T47D (cell line): ENCODE measurements around the gene CCDC30.

ENCODE experiments used
- DNase-seq, 2 experiments: peaks; one replicate each; pipeline versions ENCODE4 v3.0.0 to v3.0.0-alpha.2; 2011 to 2012; ENCODE audit warnings: low read depth in 1 of 2, low spot score in 1 of 2
- JUND ChIP-seq: IDR thresholded peaks from 2 replicates; pipeline ENCODE4 v1.6.1; 2012; ENCODE audit warnings: low read depth
- in situ Hi-C: cut with HindIII; loops from 2 replicates; pipeline ENCODE4 v1.10.0; 2016; ENCODE audit warnings: low sequenced_read_pairs, low pct_unique_long_range_greater_than_20kb

Gene CCDC30

DNA sequence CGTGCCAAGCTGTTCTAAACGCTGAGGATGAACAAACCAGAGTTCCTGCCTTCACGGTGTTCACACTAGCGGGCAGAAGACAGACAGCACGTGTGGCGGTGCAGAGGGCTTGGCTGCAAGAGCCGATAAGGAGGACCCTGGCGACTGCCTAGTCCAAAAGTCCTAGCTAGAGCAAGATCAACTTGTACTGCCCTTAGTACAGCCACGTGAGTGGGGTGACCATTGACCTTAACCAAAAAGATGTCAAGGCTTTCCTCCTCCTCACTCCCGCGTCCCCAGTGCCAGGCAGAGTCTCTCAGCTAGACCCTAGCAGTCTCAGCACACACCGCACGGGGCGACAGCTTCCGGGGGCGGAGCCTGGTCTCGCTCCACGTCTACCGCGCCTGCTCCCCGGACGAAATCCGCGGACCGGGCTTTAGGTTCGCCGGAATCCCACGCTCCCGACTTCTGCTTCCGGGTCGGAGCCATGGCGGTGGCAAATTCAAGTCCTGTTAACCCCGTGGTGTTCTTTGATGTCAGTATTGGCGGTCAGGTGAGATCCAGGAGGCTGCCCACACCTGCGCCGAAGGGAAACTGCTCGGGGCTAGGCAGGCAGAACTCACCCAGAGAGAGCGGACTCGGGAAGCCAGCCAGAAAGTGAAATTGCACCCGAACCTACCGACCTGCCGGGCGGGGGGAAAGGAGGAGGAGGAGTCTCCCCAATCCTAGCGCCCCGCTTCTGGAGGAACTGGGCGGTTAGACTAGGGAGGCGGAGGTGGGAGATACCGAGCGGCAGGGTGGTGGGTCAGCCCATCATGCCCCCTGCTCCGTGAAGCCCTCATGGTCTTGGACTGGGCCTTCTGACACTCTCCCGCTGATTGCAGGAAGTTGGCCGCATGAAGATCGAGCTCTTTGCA is 195.1 kb downstream of the CCDC30 start, which contains the start of gene PPIH:
Gene PPIH (plus strand): TSS at position 443 of the 896 bp plus-strand sequence. CDS start 24 bp downstream, at position 467.
- no peak for TF ChIP-seq JUND
- peak; percentile 52 to 92 for DNase-seq
- in situ Hi-C loops, result no loop called here

DNA sequence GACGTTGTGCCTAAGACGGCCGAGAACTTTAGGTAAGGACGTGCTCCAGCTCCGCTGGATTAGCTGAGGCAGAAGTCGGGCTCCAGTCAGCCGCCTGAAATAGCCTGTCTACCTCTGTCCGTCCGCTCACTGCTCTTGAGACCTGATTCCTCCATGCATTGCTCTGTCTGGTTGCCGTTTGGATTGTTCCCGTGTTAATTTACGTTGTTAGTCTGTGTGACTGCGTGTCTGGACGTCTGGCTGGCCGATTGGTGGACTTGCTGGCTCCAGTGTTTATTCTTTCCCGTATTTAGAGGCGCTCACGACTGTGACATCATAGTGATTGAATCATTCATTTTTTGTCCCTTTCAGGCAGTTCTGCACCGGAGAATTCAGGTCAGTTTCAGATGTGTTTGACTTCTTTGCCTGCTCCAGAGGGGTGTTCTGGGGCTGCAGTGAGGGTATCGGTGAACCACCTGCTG is 195.8 kb downstream of the CCDC30 start:
- no peak for DNase-seq
- in situ Hi-C loops, result no loop called here
- TF ChIP-seq JUND, result no peak

DNA sequence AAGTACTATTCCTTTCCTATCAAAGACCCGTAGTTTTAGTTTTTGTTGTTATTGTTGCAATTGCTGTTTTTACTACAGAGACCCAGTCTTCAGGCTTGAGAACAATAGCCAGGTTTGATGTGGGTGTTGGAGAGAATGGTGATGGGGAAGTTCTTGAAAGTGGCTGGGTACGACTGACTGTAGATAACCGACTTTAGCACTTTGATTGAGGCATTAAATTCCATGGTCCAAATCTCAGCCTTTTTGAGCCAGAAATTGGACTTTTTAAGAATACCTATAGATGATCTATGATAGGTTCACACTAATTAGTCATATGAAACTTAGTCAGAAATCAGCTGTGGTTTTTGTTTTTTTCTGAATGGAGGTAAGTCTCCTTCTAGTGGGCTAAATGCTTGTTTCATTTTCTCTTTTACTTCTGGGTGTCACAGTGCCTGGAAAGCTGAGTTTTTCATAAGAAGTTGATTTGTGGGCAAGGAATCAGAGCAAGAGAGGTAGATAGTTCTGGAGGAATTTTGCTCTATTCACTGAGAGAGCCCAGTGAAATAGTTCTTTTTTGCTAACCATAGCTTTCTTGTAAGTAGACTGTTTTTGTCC is 197.9 kb downstream of the CCDC30 start:
- DNase-seq, result no peak
- TF ChIP-seq JUND, result no peak
- in situ Hi-C loops, result no loop called here

DNA sequence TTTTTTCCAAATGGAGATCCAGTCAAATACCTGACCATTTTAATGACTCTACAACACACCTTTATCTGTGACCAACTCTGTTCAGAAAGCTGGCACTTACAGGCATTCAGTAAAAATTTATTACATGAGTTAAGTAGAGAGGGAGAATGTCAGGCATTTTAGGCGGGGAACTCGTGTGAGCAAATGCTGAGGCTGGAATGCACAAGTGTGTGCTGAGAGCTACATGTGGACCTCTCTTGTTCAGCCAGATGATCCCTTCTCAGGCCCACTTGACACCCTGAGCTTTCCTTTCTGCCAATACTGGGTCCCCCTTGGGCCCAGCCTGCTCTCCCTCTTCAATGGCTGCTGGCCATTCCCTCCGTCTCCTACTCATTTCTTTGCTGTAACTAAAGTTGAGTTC is 206.8 kb downstream of the CCDC30 start:
- in situ Hi-C loops, result no loop called here
- no peak for DNase-seq
- no peak for TF ChIP-seq JUND

DNA sequence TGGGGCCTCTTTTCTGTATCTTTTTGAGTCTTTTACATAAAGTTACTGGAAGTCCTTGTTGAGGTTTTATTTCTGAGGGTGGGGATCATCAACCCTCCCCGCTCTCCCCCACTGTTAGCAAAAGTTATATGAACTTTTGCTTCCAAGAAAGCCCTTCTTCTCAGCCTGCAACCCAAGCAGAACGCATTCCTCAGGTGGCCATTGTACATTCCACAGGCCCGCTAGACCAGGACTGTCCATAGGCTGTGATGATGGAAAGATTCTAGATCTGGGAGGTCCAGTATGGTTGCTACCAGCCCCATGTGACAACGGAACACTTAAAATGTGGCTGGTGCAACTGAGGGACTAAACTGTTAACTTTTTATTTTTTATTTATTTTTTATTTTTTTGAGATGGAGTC is 207.3 kb downstream of the CCDC30 start:
- in situ Hi-C loops, result no loop called here
- no peak for DNase-seq
- no peak for TF ChIP-seq JUND

DNA sequence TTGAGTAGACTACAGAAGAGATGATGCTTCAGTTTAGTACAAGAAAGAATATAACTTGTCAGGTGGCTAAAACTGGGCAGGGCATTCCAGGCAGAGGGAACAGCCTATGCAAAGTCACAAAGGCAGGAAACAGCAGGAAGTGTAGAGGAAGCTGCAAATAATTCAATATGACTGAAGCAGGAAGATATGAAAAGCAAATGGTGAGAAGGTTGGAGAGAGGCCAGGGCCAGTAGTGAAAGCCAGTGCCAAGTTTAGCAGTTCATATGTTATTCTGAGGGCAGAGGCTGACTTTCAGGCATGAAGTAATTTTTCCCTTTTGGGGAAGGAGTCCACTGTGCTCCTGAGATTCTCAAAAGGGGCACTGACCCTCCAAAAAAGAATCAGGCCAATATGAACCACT is 211.1 kb downstream of the CCDC30 start:
- no peak for DNase-seq
- in situ Hi-C loops, result no loop called here
- TF ChIP-seq JUND, result no peak

DNA sequence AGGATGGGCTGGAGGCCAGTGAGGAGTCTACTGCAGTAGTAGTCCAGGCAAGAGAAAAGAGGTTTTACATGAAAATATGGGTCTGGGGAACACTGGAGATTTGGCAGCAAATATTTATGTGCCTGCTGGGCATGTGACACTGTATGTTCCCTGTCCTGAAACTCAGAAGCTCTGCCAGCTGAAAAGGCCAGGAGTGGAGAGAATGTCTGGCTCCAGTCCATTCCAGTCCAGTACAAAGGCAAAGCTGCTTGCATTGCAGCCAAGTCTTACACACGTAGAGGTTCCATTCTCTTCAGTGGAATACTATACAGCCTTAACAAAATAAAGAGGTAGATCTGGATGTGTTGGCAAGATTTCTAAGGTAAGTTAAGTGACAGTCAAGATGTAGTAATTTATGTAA is 211.6 kb downstream of the CCDC30 start:
- no peak for DNase-seq
- no peak for TF ChIP-seq JUND
- in situ Hi-C loops, result no loop called here

DNA sequence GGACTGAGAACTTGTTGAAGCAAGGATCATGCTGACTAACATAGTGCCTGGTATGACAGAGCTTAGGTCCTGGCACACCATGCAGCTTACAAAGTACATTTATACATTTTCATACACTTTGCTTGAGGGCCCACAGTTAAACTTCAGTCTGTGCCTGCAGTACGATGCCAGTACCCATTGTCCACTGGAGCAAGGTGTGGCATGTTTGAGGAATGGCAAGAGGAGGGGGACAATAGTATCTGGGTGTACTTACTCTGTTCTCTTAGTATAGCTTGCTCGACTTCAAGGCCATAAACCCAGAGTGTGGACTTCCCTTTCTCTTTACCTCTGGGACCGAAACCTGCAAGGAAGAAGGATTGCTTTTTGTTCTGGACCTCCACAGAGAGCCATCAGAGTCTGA is 212.4 kb downstream of the CCDC30 start:
- TF ChIP-seq JUND, result no peak

DNA sequence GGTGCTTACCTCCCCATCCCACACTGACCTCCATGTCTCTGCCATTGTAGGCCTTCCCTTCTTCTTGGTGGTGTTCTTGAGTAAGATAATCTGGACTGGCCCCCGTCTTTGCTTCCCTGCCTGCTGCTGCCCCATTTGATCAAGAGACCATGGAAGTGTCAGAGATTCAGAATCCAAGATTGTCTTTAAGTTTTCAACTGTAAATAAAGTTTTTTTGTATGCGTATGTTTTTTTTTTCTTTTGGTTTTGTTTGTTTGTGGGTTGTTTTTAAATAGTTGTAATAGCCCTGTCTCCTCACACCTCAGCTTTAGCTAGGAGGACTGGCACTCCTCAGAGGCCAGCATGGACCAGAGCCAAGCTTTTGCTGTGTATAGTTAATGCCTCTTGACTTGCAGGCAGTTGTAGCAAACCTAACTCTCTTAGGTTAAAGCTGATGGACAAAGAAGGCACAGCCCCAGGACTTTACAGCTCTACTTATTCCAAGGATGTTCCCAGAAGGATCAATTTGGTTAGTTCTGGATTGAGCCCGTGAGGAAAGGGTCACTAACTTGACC is 213.5 kb downstream of the CCDC30 start:
- no peak for DNase-seq
- in situ Hi-C loops, result no loop called here
- TF ChIP-seq JUND, result no peak

More for the DNA sequence above, 212.4 kb downstream of the CCDC30 start:
- DNase-seq, result no peak
- in situ Hi-C loops, result no loop called here

DNA sequence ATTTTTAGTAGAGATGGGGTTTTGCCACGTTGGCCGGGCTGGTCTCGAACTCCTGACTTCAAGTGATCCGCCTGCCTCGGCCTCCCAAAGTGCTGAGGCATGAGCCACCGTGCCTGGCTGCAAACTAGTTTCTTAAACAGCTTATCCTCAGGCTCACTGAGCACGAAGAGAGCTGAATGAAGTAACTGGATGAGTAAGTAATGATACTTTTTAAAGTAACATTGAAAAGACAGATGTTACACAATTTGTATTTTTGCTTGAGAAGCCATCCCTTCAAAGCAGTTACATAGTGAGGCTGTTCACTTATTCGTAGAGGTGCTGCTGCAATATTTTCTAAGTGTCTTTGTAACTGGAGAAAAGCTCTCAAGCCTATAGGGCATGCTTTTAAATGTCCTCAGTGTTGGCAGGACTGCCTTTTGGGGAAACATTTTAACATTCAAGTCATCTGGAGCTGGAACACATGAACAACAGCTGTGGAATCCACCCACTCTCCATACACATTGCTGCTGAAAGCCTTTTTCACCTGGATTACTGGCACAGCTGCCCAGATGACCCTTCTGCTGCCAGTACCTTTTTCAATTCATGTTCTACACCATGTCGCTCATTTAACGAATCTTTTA is 216.4 kb downstream of the CCDC30 start:
- in situ Hi-C loops, result no loop called here
- no peak for DNase-seq
- no peak for TF ChIP-seq JUND

DNA sequence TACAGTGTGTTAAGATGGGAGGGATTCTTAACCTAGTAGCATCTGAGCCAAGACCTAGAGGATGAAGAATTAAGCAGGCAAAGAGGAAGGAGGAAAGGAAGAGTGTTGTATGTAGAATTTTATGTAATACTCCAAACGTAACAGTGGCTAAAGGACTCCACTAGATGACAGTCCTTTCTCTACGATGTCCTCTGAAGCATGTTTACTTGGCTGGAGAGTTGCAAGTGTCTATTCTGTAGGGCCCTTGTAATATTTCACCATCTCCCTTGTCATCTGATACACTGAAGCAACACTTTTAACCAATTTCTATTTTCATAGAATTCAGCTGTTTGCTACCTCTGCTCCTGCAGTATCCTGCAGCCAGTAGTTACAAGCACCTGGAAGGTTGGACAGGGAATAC is 217.0 kb downstream of the CCDC30 start:
- TF ChIP-seq JUND, result no peak
- in situ Hi-C loops, result no loop called here
- DNase-seq, result no peak

DNA sequence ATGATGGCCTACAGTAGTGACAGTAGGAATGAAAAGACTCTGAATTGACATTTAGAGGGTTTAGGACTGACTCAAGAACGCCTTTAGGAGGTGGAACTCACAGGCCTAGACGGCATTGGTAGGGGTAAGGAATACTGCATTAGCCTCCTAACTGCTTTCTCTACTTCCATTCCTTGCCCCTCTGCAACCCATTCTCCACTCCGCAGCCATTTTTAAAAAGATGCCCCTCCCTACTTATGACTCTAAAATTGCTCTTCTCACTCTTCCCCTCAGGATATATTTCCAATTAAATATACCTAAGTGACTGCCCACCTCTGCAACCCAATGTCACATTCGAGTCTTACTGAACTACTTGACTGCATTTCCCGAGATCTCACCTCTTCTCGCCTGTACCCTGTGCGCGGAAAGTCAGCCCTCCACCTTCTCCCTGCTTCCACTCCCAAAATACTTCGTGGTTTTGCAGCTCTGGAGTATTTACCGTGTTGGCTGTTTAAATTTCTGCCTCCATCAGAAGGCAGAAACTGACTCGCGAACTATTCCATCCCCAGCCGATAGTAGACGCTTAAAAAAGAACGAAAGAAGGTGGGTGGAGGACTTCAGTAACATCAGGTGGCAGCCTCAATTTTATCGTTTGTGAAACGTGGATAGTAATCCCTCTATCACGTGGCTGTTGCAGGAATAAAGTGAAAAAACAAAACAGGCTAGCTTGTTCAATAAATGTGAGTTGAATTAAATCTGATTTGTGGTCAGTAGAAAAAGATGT is 218.0 kb downstream of the CCDC30 start:
- DNase-seq, result peak in 1 of 2 experiments; percentile 10
- no peak for TF ChIP-seq JUND
- in situ Hi-C loops, result no loop called here
